OCI-LY1 (cell line): ENCODE results near the gene GOLM1.
"Not testable (repeated sequence)": the region's sequence is repeated elsewhere in the genome, so short reads cannot be mapped to it uniquely, and the experiment has no call there.

ENCODE experiments used
- H2AFZ ChIP-seq: fragments of 200-600 bp; sonication (generic), shearing (Covaris generic); 2 replicates; pipeline ENCODE4 v1.6.0; 2014; ENCODE audit warnings: antibody characterized with exemption, mild to moderate bottlenecking, low read length
- H3F3A ChIP-seq: fragments of 200-600 bp; sonication (generic), shearing (Covaris generic); 2 replicates; pipeline ENCODE4 v1.6.0; 2014; ENCODE audit warnings: mild to moderate bottlenecking, antibody characterized with exemption, low read length, moderate library complexity; ENCODE audit not compliant: insufficient read depth
- H3K27ac ChIP-seq: fragments of 200-600 bp; sonication (generic); 2 replicates; pipeline ENCODE4 v1.5.1; 2014; ENCODE audit warnings: low read length, mixed run types, mild to moderate bottlenecking, low read depth; ENCODE audit not compliant: poor library complexity, severe bottlenecking
- H3K27me3 ChIP-seq: fragments of 200-600 bp; sonication (generic); 2 replicates; pipeline ENCODE4 v1.6.0; 2014; ENCODE audit warnings: antibody characterized with exemption, mild to moderate bottlenecking, low read length, moderate library complexity; ENCODE audit not compliant: insufficient read depth
- H3K36me3 ChIP-seq: fragments of 200-600 bp; sonication (generic); 2 replicates; pipeline ENCODE4 v1.6.1; 2014; ENCODE audit warnings: mild to moderate bottlenecking, antibody characterized with exemption, low read length, moderate library complexity, mixed read lengths; ENCODE audit not compliant: insufficient read depth
- H3K4me1 ChIP-seq: fragments of 200-600 bp; sonication (generic); 2 replicates; pipeline ENCODE4 v1.5.1; 2014; ENCODE audit warnings: mild to moderate bottlenecking, low read length, moderate library complexity; ENCODE audit not compliant: insufficient read depth, severe bottlenecking
- H3K4me2 ChIP-seq: fragments of 200-600 bp; sonication (generic), shearing (Covaris generic); 2 replicates; pipeline ENCODE4 v1.6.1; 2014; ENCODE audit warnings: low read length
- H3K4me3 ChIP-seq: fragments of 200-600 bp; sonication (generic); 2 replicates; pipeline ENCODE4 v1.5.1; 2014; ENCODE audit warnings: low read length, low read depth, mild to moderate bottlenecking, mixed read lengths; ENCODE audit not compliant: poor library complexity, severe bottlenecking
- H3K79me2 ChIP-seq: fragments of 200-600 bp; shearing (Covaris generic); 2 replicates; pipeline ENCODE4 v1.6.1; 2016; ENCODE audit warnings: mixed run types, low read length, mixed read lengths; ENCODE audit not compliant: insufficient read depth
- H3K9ac ChIP-seq: fragments of 200-600 bp; sonication (generic), shearing (Covaris generic); 2 replicates; pipeline ENCODE4 v1.6.1; 2014; ENCODE audit warnings: mild to moderate bottlenecking, low read length, mixed read lengths
- H3K9me2 ChIP-seq: fragments of 200-600 bp; sonication (generic), shearing (Covaris generic); 2 replicates; pipeline ENCODE4 v1.6.1; 2014; ENCODE audit warnings: low read depth, mild to moderate bottlenecking, low read length, mixed read lengths
- H3K9me3 ChIP-seq: fragments of 200-600 bp; shearing (Covaris generic); 2 replicates; pipeline ENCODE4 v1.6.1; 2014; ENCODE audit warnings: low read length, mixed read lengths
- H4K20me1 ChIP-seq: fragments of 200-600 bp; sonication (generic), shearing (Covaris generic); 2 replicates; pipeline ENCODE4 v1.6.0; 2016; ENCODE audit warnings: mild to moderate bottlenecking, low read length; ENCODE audit not compliant: insufficient read depth
- CTCF ChIP-seq: fragments of 200-600 bp; sonication (generic), shearing (Covaris generic); IDR thresholded peaks from 2 replicates; pipeline ENCODE4 v1.5.1; 2017; ENCODE audit warnings: mild to moderate bottlenecking, antibody characterized with exemption, low read length, moderate library complexity, mixed read lengths
- EZH2 ChIP-seq: fragments of 200-600 bp; sonication (generic), shearing (Covaris generic); IDR thresholded peaks from 2 replicates; pipeline ENCODE4 v1.8.0; 2017; ENCODE audit warnings: borderline replicate concordance, mixed run types, mild to moderate bottlenecking, antibody characterized with exemption, low read length, moderate library complexity, mixed read lengths

Gene GOLM1

DNA sequence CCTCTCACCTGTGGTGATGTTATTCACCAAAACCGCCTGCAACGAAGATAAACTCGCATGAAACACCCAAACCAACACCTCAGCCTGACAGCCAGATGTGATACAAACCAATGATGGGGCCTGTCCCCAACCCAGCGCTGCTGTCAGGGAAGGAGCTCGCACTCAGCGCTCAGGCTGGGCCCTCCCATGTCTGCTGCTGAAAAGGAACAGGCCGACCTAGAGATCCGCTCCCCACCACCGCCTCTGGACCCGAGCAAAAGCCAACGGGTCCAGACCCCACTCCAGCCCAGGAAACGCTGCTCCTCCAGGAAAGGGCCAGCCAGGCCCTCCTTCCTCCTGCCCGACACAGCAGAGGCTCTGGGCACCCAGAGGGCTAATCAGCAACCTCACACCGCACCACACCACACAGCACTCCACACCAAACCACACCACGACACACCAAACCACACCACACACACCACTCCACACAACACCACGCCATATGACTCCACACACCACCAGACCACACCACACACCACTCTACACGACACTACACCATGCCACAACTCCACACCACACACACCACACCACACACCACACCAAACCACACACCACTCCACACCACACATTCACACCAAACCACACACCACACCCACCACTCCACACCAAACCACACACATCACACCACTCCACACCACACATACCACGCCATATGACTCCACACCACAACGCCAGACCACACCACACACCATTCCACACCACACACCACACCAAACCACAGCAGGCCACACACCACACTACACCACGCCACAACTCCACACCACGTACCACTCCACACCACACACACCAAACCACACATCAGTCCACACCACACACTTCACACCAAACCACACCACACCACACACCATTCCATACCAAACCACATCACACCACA, 46.5 kb downstream of the GOLM1 start:
- no peaks in the 10 kb centered on the region for H3K9me2 ChIP-seq
- H3K9me3 ChIP-seq = no peaks in the 10 kb centered on the region
- no peaks in the 10 kb centered on the region for H3F3A ChIP-seq
- TF ChIP-seq CTCF (no peak), EZH2 (no peak)
- H3K27ac ChIP-seq = no peak overlapping the region
- no peak overlapping the region for H3K4me3 ChIP-seq
- no peaks in the 10 kb centered on the region for H3K4me1 ChIP-seq
- H4K20me1 ChIP-seq = no peaks in the 10 kb centered on the region
- H3K27me3 ChIP-seq = 0 out of 2 replicates have a peak, but pooled peaks cover 5% of the 10 kb centered on the region
- no peaks in the 10 kb centered on the region for H3K36me3 ChIP-seq
- no peaks in the 10 kb centered on the region for H3K79me2 ChIP-seq
- no peak overlapping the region for H3K9ac ChIP-seq
- no peak overlapping the region for H2AFZ ChIP-seq
- no peak overlapping the region for H3K4me2 ChIP-seq

GRCh38 chr9:86048018-86048742, 51.2 kb downstream of the GOLM1 start:
- not testable (repeated sequence) for H3K9ac ChIP-seq, H3K9me3 ChIP-seq, H3F3A ChIP-seq, H4K20me1 ChIP-seq, H3K9me2 ChIP-seq, H3K27ac ChIP-seq, H3K4me3 ChIP-seq, H3K36me3 ChIP-seq, H3K4me2 ChIP-seq, H3K4me1 ChIP-seq, H2AFZ ChIP-seq, H3K79me2 ChIP-seq, H3K27me3 ChIP-seq

DNA sequence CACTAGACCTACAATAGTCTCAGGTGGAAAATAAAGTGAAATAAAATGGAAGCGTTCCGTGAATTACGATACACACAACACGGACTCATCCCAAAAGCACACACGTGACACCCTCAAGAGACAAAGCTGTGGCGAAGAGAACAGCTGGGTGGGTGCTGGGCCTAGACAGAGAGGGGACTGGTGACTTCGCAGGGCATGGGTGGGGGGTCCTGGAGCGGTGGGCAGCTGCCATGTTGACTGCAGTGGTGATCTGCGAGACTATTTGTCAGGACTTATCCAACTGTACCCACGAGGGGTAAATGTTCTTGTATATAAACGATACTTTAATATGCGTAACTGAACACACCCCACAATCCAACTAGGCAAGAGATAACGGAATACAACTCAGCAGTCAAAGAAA, 52.0 kb downstream of the GOLM1 start:
- H3K4me1 ChIP-seq = no peaks in the 10 kb centered on the region
- H3F3A ChIP-seq = no peaks in the 10 kb centered on the region
- no peaks in the 10 kb centered on the region for H3K79me2 ChIP-seq
- H3K9me2 ChIP-seq = no peaks in the 10 kb centered on the region
- no peaks in the 10 kb centered on the region for H3K27me3 ChIP-seq
- H3K4me2 ChIP-seq = no peak overlapping the region
- H3K27ac ChIP-seq = no peak overlapping the region
- H2AFZ ChIP-seq = no peak overlapping the region
- no peaks in the 10 kb centered on the region for H3K36me3 ChIP-seq
- no peak overlapping the region for H3K9ac ChIP-seq
- no peaks in the 10 kb centered on the region for H3K9me3 ChIP-seq
- TF ChIP-seq CTCF (no peak), EZH2 (no peak)
- no peak overlapping the region for H3K4me3 ChIP-seq
- H4K20me1 ChIP-seq = no peaks in the 10 kb centered on the region
